Measurements from ENCODE around the gene BTBD9.

GRCh38 chr6:38161331-38161730 lies 478.4 kb downstream of the BTBD9 start:
- TF ChIP-seq CTCF (conservative IDR thresholded peaks at IDR 0.05; ENCODE audit: low read depth, low read length) (no peak), EZH2 (IDR thresholded peaks at IDR 0.05; ENCODE audit: low read length, unreplicated experiment) (no peak)

All from PC-3 (cell line).